Measurements from ENCODE around the gene SYMPK.

Gene SYMPK

DNA sequence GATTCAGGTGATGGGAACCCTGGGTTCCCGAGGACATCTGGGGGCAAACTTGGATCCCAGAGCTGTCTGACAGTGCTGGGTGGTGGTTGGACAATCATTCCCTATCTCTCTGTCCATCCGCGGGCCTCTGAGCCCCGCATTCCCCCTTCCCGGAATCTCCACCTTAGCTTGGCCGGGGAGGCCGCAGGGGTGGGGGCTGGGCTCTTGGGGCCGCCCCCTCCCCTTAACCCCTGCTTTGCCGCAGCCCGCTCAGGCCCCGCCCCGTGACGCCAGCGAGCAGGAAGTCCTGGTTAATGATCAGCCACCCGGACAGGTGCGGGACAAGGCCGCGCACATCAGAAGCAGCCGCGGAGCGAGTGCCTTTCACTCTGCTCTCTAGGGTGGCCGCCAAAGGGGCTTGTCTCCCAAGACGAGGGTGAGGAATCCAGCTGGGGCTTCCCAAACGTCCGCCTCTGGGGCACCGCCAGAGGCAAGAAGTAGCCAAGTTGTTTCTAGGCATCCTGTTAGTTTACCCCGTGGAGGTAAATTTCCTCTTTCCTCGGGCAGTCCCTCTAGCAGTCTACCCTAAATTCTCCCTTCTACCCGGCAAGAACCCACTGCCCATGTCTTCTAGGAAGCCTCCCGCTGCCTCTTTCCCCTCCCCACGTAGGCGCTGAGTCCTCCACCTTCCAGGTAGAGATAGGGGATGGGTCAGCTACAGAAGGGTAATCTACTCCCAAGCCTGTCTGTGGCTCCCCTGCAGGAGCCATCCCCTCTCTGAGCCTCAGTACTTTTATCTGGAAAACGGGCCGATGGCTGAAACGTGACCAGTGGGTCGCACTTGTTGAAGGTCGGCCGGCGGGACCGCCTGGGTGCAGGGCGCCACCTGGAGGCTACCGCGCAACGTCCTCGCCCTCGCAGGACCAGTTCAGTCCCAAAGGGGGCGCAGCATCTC is 20.0 kb upstream of the SYMPK start:
- TF ChIP-seq CSDC2 (CRISPR knock-in tag; IDR thresholded peaks at IDR 0.05) (no peak), SNAI2 (CRISPR knock-in tag; IDR thresholded peaks at IDR 0.05) (peak; percentile 41; the same call in 1 of the 2 replicates), ARNTL (CRISPR knock-in tag; IDR thresholded peaks at IDR 0.05; ENCODE audit: borderline replicate concordance, low read depth) (peak; percentile 64; the same call in 1 of the 2 replicates), ZFP3 (CRISPR knock-in tag; IDR thresholded peaks at IDR 0.05) (0 out of 2 replicates have a peak, but pooled peaks have one; percentile 30), ESRRG (CRISPR knock-in tag; IDR thresholded peaks at IDR 0.05) (no peak)
- ATAC-seq = peak; percentile 39

- TF ChIP-seq CSDC2 (CRISPR knock-in tag; IDR thresholded peaks at IDR 0.05) (no peak), BACH2 (CRISPR knock-in tag; IDR thresholded peaks at IDR 0.05; ENCODE audit: borderline replicate concordance) (no peak), GLIS3 (CRISPR knock-in tag; IDR thresholded peaks at IDR 0.05) (no peak), TCF4 (CRISPR knock-in tag; IDR thresholded peaks at IDR 0.05; ENCODE audit: borderline replicate concordance) (no peak), POU6F1 (CRISPR knock-in tag; IDR thresholded peaks at IDR 0.05; ENCODE audit: borderline replicate concordance, low read depth) (no peak), ARNTL (CRISPR knock-in tag; IDR thresholded peaks at IDR 0.05; ENCODE audit: borderline replicate concordance, low read depth) (no peak), ZNF70 (CRISPR knock-in tag; IDR thresholded peaks at IDR 0.05) (no peak), ZNF8 (CRISPR knock-in tag; IDR thresholded peaks at IDR 0.05) (no peak), ESRRG (CRISPR knock-in tag; IDR thresholded peaks at IDR 0.05) (no peak), ISL1 (CRISPR knock-in tag; IDR thresholded peaks at IDR 0.05) (no peak), ZC3H10 (CRISPR knock-in tag; IDR thresholded peaks at IDR 0.05) (no peak)
- TF ChIP-seq, protein P1, sequence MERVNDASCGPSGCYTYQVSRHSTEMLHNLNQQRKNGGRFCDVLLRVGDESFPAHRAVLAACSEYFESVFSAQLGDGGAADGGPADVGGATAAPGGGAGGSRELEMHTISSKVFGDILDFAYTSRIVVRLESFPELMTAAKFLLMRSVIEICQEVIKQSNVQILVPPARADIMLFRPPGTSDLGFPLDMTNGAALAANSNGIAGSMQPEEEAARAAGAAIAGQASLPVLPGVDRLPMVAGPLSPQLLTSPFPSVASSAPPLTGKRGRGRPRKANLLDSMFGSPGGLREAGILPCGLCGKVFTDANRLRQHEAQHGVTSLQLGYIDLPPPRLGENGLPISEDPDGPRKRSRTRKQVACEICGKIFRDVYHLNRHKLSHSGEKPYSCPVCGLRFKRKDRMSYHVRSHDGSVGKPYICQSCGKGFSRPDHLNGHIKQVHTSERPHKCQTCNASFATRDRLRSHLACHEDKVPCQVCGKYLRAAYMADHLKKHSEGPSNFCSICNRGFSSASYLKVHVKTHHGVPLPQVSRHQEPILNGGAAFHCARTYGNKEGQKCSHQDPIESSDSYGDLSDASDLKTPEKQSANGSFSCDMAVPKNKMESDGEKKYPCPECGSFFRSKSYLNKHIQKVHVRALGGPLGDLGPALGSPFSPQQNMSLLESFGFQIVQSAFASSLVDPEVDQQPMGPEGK (CRISPR knock-in tag; IDR thresholded peaks at IDR 0.05; ENCODE audit: borderline replicate concordance) = no peak
- TF ChIP-seq, protein P2, sequence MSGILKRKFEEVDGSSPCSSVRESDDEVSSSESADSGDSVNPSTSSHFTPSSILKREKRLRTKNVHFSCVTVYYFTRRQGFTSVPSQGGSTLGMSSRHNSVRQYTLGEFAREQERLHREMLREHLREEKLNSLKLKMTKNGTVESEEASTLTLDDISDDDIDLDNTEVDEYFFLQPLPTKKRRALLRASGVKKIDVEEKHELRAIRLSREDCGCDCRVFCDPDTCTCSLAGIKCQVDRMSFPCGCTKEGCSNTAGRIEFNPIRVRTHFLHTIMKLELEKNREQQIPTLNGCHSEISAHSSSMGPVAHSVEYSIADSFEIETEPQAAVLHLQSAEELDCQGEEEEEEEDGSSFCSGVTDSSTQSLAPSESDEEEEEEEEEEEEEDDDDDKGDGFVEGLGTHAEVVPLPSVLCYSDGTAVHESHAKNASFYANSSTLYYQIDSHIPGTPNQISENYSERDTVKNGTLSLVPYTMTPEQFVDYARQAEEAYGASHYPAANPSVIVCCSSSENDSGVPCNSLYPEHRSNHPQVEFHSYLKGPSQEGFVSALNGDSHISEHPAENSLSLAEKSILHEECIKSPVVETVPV (CRISPR knock-in tag; IDR thresholded peaks at IDR 0.05) = no peak
- TF ChIP-seq, protein P3, sequence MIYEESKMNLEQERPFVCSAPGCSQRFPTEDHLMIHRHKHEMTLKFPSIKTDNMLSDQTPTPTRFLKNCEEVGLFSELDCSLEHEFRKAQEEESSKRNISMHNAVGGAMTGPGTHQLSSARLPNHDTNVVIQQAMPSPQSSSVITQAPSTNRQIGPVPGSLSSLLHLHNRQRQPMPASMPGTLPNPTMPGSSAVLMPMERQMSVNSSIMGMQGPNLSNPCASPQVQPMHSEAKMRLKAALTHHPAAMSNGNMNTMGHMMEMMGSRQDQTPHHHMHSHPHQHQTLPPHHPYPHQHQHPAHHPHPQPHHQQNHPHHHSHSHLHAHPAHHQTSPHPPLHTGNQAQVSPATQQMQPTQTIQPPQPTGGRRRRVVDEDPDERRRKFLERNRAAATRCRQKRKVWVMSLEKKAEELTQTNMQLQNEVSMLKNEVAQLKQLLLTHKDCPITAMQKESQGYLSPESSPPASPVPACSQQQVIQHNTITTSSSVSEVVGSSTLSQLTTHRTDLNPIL (CRISPR knock-in tag; IDR thresholded peaks at IDR 0.05; ENCODE audit: low read depth) = no peak
- ATAC-seq = no peak
Measured at GRCh38 chr19:45881909-45882528, 19.1 kb upstream of the SYMPK start.

- ATAC-seq = no peak
- TF ChIP-seq ZFP3 (CRISPR knock-in tag; IDR thresholded peaks at IDR 0.05) (no peak), CSDC2 (CRISPR knock-in tag; IDR thresholded peaks at IDR 0.05) (no peak), POU6F1 (CRISPR knock-in tag; IDR thresholded peaks at IDR 0.05; ENCODE audit: borderline replicate concordance, low read depth) (no peak), BACH2 (CRISPR knock-in tag; IDR thresholded peaks at IDR 0.05; ENCODE audit: borderline replicate concordance) (no peak), RARB (CRISPR knock-in tag; IDR thresholded peaks at IDR 0.05) (no peak), ISL1 (CRISPR knock-in tag; IDR thresholded peaks at IDR 0.05) (no peak), PPARA (CRISPR knock-in tag; IDR thresholded peaks at IDR 0.05; ENCODE audit: borderline replicate concordance) (no peak), TCF4 (CRISPR knock-in tag; IDR thresholded peaks at IDR 0.05; ENCODE audit: borderline replicate concordance) (no peak), OSR1 (CRISPR knock-in tag; IDR thresholded peaks at IDR 0.05) (no peak), GLIS3 (CRISPR knock-in tag; IDR thresholded peaks at IDR 0.05) (no peak), ARNTL (CRISPR knock-in tag; IDR thresholded peaks at IDR 0.05; ENCODE audit: borderline replicate concordance, low read depth) (no peak), ZFP30 (CRISPR knock-in tag; IDR thresholded peaks at IDR 0.05) (no peak)
- TF ChIP-seq, protein P3 (CRISPR knock-in tag; IDR thresholded peaks at IDR 0.05; ENCODE audit: low read depth) = no peak
- TF ChIP-seq, protein P2 (CRISPR knock-in tag; IDR thresholded peaks at IDR 0.05) = no peak
Measured at GRCh38 chr19:45881082-45881908, 18.3 kb upstream of the SYMPK start.
